ENCODE results near the gene APLP2. TPM values are rescaled to one million over a fixed set of nuclear protein-coding genes. Genes with fewer than 3 reads are reported as not detected.
"Not testable (repeated sequence)": the region's sequence is repeated elsewhere in the genome, so short reads cannot be mapped to it uniquely, and the experiment has no call there.

The APLP2 gene
- total and polyA plus RNA-seq, 4 donors, result 219 to 414 (median 386) TPM

DNA sequence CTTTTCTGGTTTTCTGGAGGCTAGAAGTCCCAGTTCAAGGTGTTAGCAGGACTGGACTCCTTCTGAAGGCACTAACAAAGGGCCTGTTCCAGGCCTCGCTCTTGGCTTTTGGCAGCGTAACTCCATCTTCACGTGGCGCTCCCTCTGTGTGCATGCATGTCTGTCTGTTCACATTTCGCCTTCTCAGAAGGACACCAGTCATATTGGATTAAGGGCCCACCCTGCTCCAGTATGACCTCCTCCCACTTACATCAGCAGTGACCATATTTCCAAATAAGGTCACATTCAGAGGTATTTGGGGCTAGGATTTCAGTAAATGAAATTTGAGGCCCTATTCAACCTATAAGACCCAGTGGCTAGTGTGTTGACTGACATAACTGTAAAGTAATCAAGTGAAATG lies 20.0 kb downstream of the APLP2 start:
- WGBS, 2 donors, result 91 to 94% methylated on average over 5 of the region's 5 CpGs
- no peak overlapping the region for H3K27ac ChIP-seq (ENCODE audit: low read depth in 1 of 2, low read length in 2 of 2)
- H3K9me3 ChIP-seq (ENCODE audit: control insufficient read depth, low read length), result no peaks in the 10 kb centered on the region
- ATAC-seq (ENCODE audit: low FRiP score) (no peak), DNase-seq (no peak)
- no peak overlapping the region for H3K4me3 ChIP-seq (ENCODE audit: low read length in 2 of 2)
- H3K4me1 ChIP-seq (ENCODE audit: control insufficient read depth in 1 of 2, insufficient read depth in 2 of 2, low read length in 2 of 2), result peaks cover 0 to 2% of the 10 kb centered on the region in 2 donors
- no peaks in the 10 kb centered on the region for H3K36me3 ChIP-seq (ENCODE audit: control insufficient read depth in 1 of 2, insufficient read depth in 2 of 2, low read length in 1 of 2)
- intact Hi-C loops (cut with DNase I), result no loop called here
- no peaks in the 10 kb centered on the region for H3K27me3 ChIP-seq (ENCODE audit: control insufficient read depth in 1 of 2, insufficient read depth in 2 of 2, low read length in 1 of 2)

- 97% methylated on average over 8 to 16 of the region's 16 CpGs for WGBS, 2 donors
- DNase-seq; H3K27me3 ChIP-seq (ENCODE audit: control insufficient read depth in 1 of 2, insufficient read depth in 2 of 2, low read length in 1 of 2); ATAC-seq (ENCODE audit: low FRiP score); H3K4me1 ChIP-seq (ENCODE audit: control insufficient read depth in 1 of 2, insufficient read depth in 2 of 2, low read length in 2 of 2); intact Hi-C loops (cut with DNase I); H3K4me3 ChIP-seq (ENCODE audit: low read length in 2 of 2); H3K9me3 ChIP-seq (ENCODE audit: control insufficient read depth, low read length); H3K36me3 ChIP-seq (ENCODE audit: control insufficient read depth in 1 of 2, insufficient read depth in 2 of 2, low read length in 1 of 2); H3K27ac ChIP-seq (ENCODE audit: low read depth in 1 of 2, low read length in 2 of 2): not testable (repeated sequence)
These were observed 20.8 kb downstream of the APLP2 start for GRCh38 chr11:130090517-130090916.

DNA sequence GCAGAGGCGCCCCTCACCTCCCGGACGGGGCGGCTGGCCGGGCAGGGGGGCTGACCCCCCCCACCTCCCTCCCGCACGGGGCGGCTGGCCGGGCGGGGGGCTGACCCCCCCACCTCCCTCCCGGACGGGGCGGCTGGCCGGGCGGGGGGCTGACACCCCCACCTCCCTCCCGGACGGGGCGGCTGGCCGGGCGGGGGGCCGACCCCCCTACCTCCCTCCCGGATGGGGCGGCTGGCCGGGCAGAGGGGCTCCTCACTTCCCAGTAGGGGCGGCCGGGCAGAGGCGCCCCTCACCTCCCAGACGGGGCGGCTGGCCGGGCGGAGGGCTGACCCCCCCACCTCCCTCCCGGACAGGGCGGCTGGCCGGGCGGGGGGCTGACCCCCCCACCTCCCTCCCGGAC lies 21.5 kb downstream of the APLP2 start:
- 94 to 98% methylated on average over 8 to 26 of the region's 36 CpGs for WGBS, 2 donors
- not testable (repeated sequence) for H3K4me1 ChIP-seq (ENCODE audit: control insufficient read depth in 1 of 2, insufficient read depth in 2 of 2, low read length in 2 of 2)

GRCh38 chr11:130092661-130093060 lies 23.0 kb downstream of the APLP2 start:
- H3K4me1 ChIP-seq (ENCODE audit: control insufficient read depth in 1 of 2, insufficient read depth in 2 of 2, low read length in 2 of 2), result peaks cover 0 to 2% of the 10 kb centered on the region in 2 donors
- H3K36me3 ChIP-seq (ENCODE audit: control insufficient read depth in 1 of 2, insufficient read depth in 2 of 2, low read length in 1 of 2), result no peaks in the 10 kb centered on the region
- no peaks in the 10 kb centered on the region for H3K9me3 ChIP-seq (ENCODE audit: control insufficient read depth, low read length)
- no peak overlapping the region for H3K27ac ChIP-seq (ENCODE audit: low read depth in 1 of 2, low read length in 2 of 2)
- H3K27me3 ChIP-seq (ENCODE audit: control insufficient read depth in 1 of 2, insufficient read depth in 2 of 2, low read length in 1 of 2), result no peaks in the 10 kb centered on the region
- no peak overlapping the region for H3K4me3 ChIP-seq (ENCODE audit: low read length in 2 of 2)
- intact Hi-C loops (cut with DNase I), result no loop called here
- 82 to 86% methylated on average over 4 of the region's 4 CpGs for WGBS, 2 donors
- ATAC-seq (ENCODE audit: low FRiP score), result no peak
- DNase-seq, result no peak

More for the DNA sequence above, 21.5 kb downstream of the APLP2 start:
- H3K4me3 ChIP-seq (ENCODE audit: low read length in 2 of 2); H3K27me3 ChIP-seq (ENCODE audit: control insufficient read depth in 1 of 2, insufficient read depth in 2 of 2, low read length in 1 of 2); intact Hi-C loops (cut with DNase I); DNase-seq; H3K27ac ChIP-seq (ENCODE audit: low read depth in 1 of 2, low read length in 2 of 2); H3K9me3 ChIP-seq (ENCODE audit: control insufficient read depth, low read length); H3K36me3 ChIP-seq (ENCODE audit: control insufficient read depth in 1 of 2, insufficient read depth in 2 of 2, low read length in 1 of 2); ATAC-seq (ENCODE audit: low FRiP score): not testable (repeated sequence)

DNA sequence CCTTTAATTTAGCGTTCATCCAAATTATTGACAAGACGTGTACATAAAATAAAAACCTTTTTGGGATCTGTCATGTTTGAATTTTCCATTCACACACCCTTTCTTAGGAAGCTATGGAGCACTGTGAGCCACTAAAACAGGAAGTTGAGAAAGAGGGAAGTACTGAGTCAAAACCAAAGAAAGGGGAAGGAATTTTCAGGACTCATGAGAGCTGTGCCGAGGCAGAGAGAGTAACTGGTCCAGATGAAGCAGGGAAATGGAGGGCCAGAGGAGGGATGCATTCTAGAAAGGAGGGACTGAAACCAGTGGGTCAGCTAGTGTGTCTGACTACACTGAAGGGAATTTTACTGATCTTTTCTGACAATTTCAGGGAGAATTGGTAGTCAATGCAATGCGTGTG lies 24.9 kb downstream of the APLP2 start:
- DNase-seq (no peak), ATAC-seq (ENCODE audit: low FRiP score) (no peak)
- no peaks in the 10 kb centered on the region for H3K36me3 ChIP-seq (ENCODE audit: control insufficient read depth in 1 of 2, insufficient read depth in 2 of 2, low read length in 1 of 2)
- H3K4me3 ChIP-seq (ENCODE audit: low read length in 2 of 2), result no peak overlapping the region
- 84 to 88% methylated on average over 4 of the region's 4 CpGs for WGBS, 2 donors
- peaks cover 0 to 4% of the 10 kb centered on the region in 2 donors for H3K4me1 ChIP-seq (ENCODE audit: control insufficient read depth in 1 of 2, insufficient read depth in 2 of 2, low read length in 2 of 2)
- no peaks in the 10 kb centered on the region for H3K9me3 ChIP-seq (ENCODE audit: control insufficient read depth, low read length)
- intact Hi-C loops (cut with DNase I), result no loop called here
- no peak overlapping the region for H3K27ac ChIP-seq (ENCODE audit: low read depth in 1 of 2, low read length in 2 of 2)
- H3K27me3 ChIP-seq (ENCODE audit: control insufficient read depth in 1 of 2, insufficient read depth in 2 of 2, low read length in 1 of 2), result no peaks in the 10 kb centered on the region

GRCh38 chr11:130095326-130095725 lies 25.6 kb downstream of the APLP2 start:
- Histone ChIP-seq H3K36me3 (ENCODE audit: control insufficient read depth in 1 of 2, insufficient read depth in 2 of 2, low read length in 1 of 2) (no peaks in the 10 kb centered on the region), H3K9me3 (ENCODE audit: control insufficient read depth, low read length) (no peaks in the 10 kb centered on the region), H3K4me3 (ENCODE audit: low read length in 2 of 2) (no peak overlapping the region), H3K27me3 (ENCODE audit: control insufficient read depth in 1 of 2, insufficient read depth in 2 of 2, low read length in 1 of 2) (no peaks in the 10 kb centered on the region), H3K4me1 (ENCODE audit: control insufficient read depth in 1 of 2, insufficient read depth in 2 of 2, low read length in 2 of 2) (peaks cover 0 to 2% of the 10 kb centered on the region in 2 donors), H3K27ac (ENCODE audit: low read depth in 1 of 2, low read length in 2 of 2) (no peak overlapping the region)
- ATAC-seq (ENCODE audit: low FRiP score), result no peak
- intact Hi-C loops (cut with DNase I), result no loop called here
- WGBS, 2 donors, result 55 to 67% methylated on average over 1 of the region's 1 CpG
- DNase-seq, result no peak

- Histone ChIP-seq H3K4me3 (ENCODE audit: low read length in 2 of 2) (no peak overlapping the region), H3K9me3 (ENCODE audit: control insufficient read depth, low read length) (no peaks in the 10 kb centered on the region), H3K27me3 (ENCODE audit: control insufficient read depth in 1 of 2, insufficient read depth in 2 of 2, low read length in 1 of 2) (no peaks in the 10 kb centered on the region), H3K36me3 (ENCODE audit: control insufficient read depth in 1 of 2, insufficient read depth in 2 of 2, low read length in 1 of 2) (no peaks in the 10 kb centered on the region), H3K4me1 (ENCODE audit: control insufficient read depth in 1 of 2, insufficient read depth in 2 of 2, low read length in 2 of 2) (peaks cover 0 to 2% of the 10 kb centered on the region in 2 donors), H3K27ac (ENCODE audit: low read depth in 1 of 2, low read length in 2 of 2) (no peak overlapping the region)
- intact Hi-C loops (cut with DNase I), result no loop called here
- ATAC-seq (ENCODE audit: low FRiP score) (no peak), DNase-seq (no peak)
- WGBS, 2 donors, result 93 to 95% methylated on average over 2 of the region's 2 CpGs
These were observed 26.3 kb downstream of the APLP2 start for GRCh38 chr11:130096042-130096441.

DNA sequence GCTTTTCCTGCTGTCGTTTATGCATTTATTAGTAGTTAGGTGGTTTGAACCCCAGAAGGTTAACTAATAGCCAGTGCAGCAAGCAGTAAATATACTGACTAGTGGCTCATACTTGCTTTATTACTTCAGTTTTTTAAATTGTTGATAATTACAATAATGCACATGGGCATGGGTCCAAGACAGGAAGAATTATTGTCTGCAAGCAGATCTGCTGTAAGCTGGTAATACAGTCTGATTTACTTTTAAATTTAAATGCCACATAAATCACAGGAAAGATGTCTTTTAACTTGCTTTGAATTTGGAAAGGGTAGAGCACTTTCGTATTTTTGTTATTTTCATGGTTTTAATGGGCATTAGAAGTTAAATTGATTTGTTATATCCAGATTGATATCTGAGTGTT lies 27.1 kb downstream of the APLP2 start:
- Histone ChIP-seq H3K4me3 (ENCODE audit: low read length in 2 of 2) (no peak overlapping the region), H3K4me1 (ENCODE audit: control insufficient read depth in 1 of 2, insufficient read depth in 2 of 2, low read length in 2 of 2) (peaks cover 0 to 5% of the 10 kb centered on the region in 2 donors), H3K27ac (ENCODE audit: low read depth in 1 of 2, low read length in 2 of 2) (no peak overlapping the region), H3K9me3 (ENCODE audit: control insufficient read depth, low read length) (no peaks in the 10 kb centered on the region), H3K36me3 (ENCODE audit: control insufficient read depth in 1 of 2, insufficient read depth in 2 of 2, low read length in 1 of 2) (no peaks in the 10 kb centered on the region), H3K27me3 (ENCODE audit: control insufficient read depth in 1 of 2, insufficient read depth in 2 of 2, low read length in 1 of 2) (no peaks in the 10 kb centered on the region)
- 80 to 86% methylated on average over 2 of the region's 2 CpGs for WGBS, 2 donors
- intact Hi-C loops (cut with DNase I), result no loop called here
- no peak for DNase-seq
- ATAC-seq (ENCODE audit: low FRiP score), result no peak

DNA sequence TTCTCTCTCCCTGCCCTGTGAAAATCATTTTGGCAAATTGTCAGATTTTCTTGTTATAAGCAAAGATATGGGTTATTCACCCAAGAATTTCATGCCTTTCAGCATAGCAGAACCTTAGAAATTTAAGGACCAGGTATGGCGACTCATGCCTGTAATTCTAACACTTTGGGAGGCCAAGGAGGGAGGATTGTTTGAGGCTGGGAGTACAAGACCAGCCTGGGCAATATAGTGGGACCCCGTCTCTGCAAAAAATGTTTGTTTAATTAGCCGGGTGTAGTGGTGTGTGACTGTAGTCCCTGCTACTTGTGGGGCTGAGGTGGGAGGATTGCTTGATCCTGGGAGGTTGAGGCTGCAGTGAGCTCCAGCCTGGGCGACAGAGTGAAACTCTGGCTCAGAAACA lies 27.6 kb downstream of the APLP2 start:
- DNase-seq (no peak), ATAC-seq (ENCODE audit: low FRiP score) (no peak)
- H3K27ac ChIP-seq (ENCODE audit: low read depth in 1 of 2, low read length in 2 of 2), result no peak overlapping the region
- no peaks in the 10 kb centered on the region for H3K9me3 ChIP-seq (ENCODE audit: control insufficient read depth, low read length)
- H3K27me3 ChIP-seq (ENCODE audit: control insufficient read depth in 1 of 2, insufficient read depth in 2 of 2, low read length in 1 of 2), result no peaks in the 10 kb centered on the region
- intact Hi-C loops (cut with DNase I), result no loop called here
- no peak overlapping the region for H3K4me3 ChIP-seq (ENCODE audit: low read length in 2 of 2)
- H3K36me3 ChIP-seq (ENCODE audit: control insufficient read depth in 1 of 2, insufficient read depth in 2 of 2, low read length in 1 of 2), result no peaks in the 10 kb centered on the region
- WGBS, 2 donors, result 65 to 71% methylated on average over 4 of the region's 4 CpGs
- peaks cover 0 to 5% of the 10 kb centered on the region in 2 donors for H3K4me1 ChIP-seq (ENCODE audit: control insufficient read depth in 1 of 2, insufficient read depth in 2 of 2, low read length in 2 of 2)

Data from aorta (tissue), 5 donors.